HepG2 (cell line): Measurements from ENCODE around the gene TLNRD1.

Experiments
- HOXA9 ChIP-seq: sonication (generic); formaldehyde crosslinking; IDR thresholded peaks from 2 replicates; pipeline ENCODE4 v1.8.1; 2022; ENCODE audit warnings: missing genetic modification reagents, mild to moderate bottlenecking, moderate library complexity, borderline replicate concordance
- MBD4 ChIP-seq: IDR thresholded peaks from 2 replicates; pipeline ENCODE4 v1.6.1; 2012; ENCODE audit warnings: low read length, inconsistent platforms, borderline replicate concordance
- NFE2L2 ChIP-seq: fragments of 150-350 bp; IDR thresholded peaks from 2 replicates; pipeline ENCODE4 v1.6.1; 2014; ENCODE audit warnings: low read length
- ZNF12 ChIP-seq: sonication (generic); formaldehyde crosslinking; IDR thresholded peaks from 2 replicates; pipeline ENCODE4 v1.5.0; 2020; ENCODE audit warnings: missing genetic modification reagents

- TF ChIP-seq NFE2L2: no peak
- TF ChIP-seq HOXA9: no peak
- TF ChIP-seq MBD4: no peak
- TF ChIP-seq ZNF12: no peak
Observed at GRCh38 chr15:80991421-80991820, 9.3 kb upstream of the TLNRD1 start.
